Lung (tissue), 12 donors: ENCODE data around the gene ARHGAP42. TPM values are rescaled to one million over a fixed set of nuclear protein-coding genes. Genes with fewer than 3 reads are reported as not detected.

Source experiments
- ATAC-seq: fragments of 200-7000 bp; cut with Tn5 transposase; one replicate; pipeline ENCODE4 v1.9.1; 2020; ENCODE audit warnings: moderate number of reproducible peaks; ENCODE audit not compliant: insufficient read depth, low FRiP score
- DNase-seq, 3 donors: peaks; one replicate each; pipeline ENCODE4 v3.0.0-alpha.2; 2013 to 2017
- H3K27ac ChIP-seq, 2 donors: one replicate each; pipeline ENCODE4 v1.5.1; 2013; ENCODE audit warnings: mild to moderate bottlenecking in 2 of 2, moderate library complexity in 2 of 2, control low read depth in 1 of 2, inconsistent platforms in 1 of 2, low read depth in 1 of 2, low read length in 1 of 2
- H3K27me3 ChIP-seq, 3 donors: one replicate each; pipeline ENCODE4 v1.5.1; 2013; ENCODE audit warnings: low read length in 2 of 3; ENCODE audit not compliant: control insufficient read depth in 3 of 3, insufficient read depth in 3 of 3
- H3K36me3 ChIP-seq, 4 donors: one replicate each; pipeline ENCODE4 v1.5.1; 2013; ENCODE audit warnings: low read length in 4 of 4, mild to moderate bottlenecking in 1 of 4, moderate library complexity in 1 of 4; ENCODE audit not compliant: control insufficient read depth in 4 of 4, insufficient read depth in 4 of 4
- H3K4me1 ChIP-seq, 5 donors: one replicate each; pipeline ENCODE4 v1.5.1; 2013; ENCODE audit warnings: low read length in 5 of 5, mild to moderate bottlenecking in 2 of 5, moderate library complexity in 1 of 5; ENCODE audit not compliant: control insufficient read depth in 5 of 5, insufficient read depth in 5 of 5
- H3K4me3 ChIP-seq: one replicate; pipeline ENCODE4 v1.5.1; 2013; ENCODE audit warnings: mild to moderate bottlenecking, control low read depth, moderate library complexity
- H3K9ac ChIP-seq, 2 donors: one replicate each; pipeline ENCODE4 v1.5.1; 2013; ENCODE audit warnings: low read length in 2 of 2, control low read depth in 1 of 2; ENCODE audit not compliant: insufficient read depth in 1 of 2
- H3K9me3 ChIP-seq, 4 donors: one replicate each; pipeline ENCODE4 v1.5.1; 2013; ENCODE audit warnings: low read length in 3 of 4, mild to moderate bottlenecking in 1 of 4, moderate library complexity in 1 of 4; ENCODE audit not compliant: control insufficient read depth in 4 of 4, insufficient read depth in 3 of 4
- WGBS, 2 donors: extraction: QIAGEN DNeasy Blood & Tissue Kit; methylation state at CpG; one replicate each; pipeline ENCODE4 v1.1.7; 2013; 5-methylcytosine and 5-hydroxymethylcytosine counted together
- polyA plus RNA-seq, 2 donors: library from polyadenylated mRNA; stranded (reverse); fragments of 200-250 nt; gene quantifications; one replicate each; pipeline ENCODE4 v1.2.1, GENCODE V29; 2013
- total RNA-seq, 2 donors: library from RNA; depleted of rRNA in 1 of 2; stranded (reverse); fragments of >200 nt in 1 of 2; gene quantifications; one replicate each; pipeline ENCODE4 v1.2.1, GENCODE V29; 2014 to 2021
- TF ChIP-seq, protein P1 (sequence below): IDR thresholded peaks from 2 replicates; pipeline ENCODE4 v1.5.1; 2012; ENCODE audit warnings: mild to moderate bottlenecking; ENCODE audit errors: control extremely low read depth, extremely low read depth
- donor health status: control.
- donor health status: control.
- donor health status: Bipolar disorder and iron deficiency.
- donor health status: healthy.
- donor health status: DM: yes; HTN: yes; CAD: no.

ARHGAP42 gene
- total and polyA plus RNA-seq, 4 donors = 4.1 to 58.6 (median 10.3) TPM

DNA sequence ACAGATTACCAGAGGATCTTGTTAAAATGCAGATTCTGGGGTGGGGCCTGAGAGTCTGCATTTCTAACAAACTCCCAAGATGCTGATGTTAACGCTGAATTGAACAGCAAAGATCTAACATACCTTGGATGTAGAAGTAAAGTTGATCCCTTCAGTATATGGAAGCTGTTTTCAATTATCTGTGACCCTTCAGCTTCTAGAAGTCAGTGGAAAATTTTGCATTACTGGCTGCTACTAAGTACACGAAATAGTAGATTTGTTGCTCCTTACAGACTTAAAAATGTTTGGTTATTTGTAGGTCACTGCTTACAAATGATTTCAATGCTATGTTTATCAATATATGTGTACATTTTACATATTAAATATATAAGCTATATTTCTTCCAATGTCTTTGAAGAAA lies 107.4 kb downstream of the ARHGAP42 start:
- DNase-seq = no peak
- peaks cover 0 to 3% (median 0%) of the 10 kb centered on the region in 4 donors for H3K36me3 ChIP-seq

DNA sequence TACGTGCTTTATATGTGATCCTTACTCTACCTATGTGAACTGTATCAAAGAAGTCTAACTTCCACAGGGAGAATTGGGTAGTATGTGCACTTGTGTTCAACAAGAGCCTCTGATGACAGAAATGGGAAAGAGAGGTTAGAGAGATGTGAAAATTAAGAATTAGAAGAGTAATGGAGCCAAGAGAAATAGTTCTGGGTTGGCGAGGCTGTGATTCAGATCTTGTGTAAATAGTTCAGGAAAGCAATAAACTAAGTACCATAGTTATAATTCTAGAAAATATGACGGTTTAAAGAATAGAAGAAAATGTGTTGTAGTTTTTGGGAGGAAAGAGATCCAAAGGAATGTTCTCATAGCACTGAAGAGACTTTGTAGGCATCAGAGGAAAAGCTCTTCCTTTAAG lies 112.4 kb downstream of the ARHGAP42 start:
- no peak overlapping the region for H3K4me3 ChIP-seq
- peaks cover 0 to 3% (median 0%) of the 10 kb centered on the region in 4 donors for H3K36me3 ChIP-seq
- no peak overlapping the region for H3K27ac ChIP-seq
- TF ChIP-seq, protein P1, sequence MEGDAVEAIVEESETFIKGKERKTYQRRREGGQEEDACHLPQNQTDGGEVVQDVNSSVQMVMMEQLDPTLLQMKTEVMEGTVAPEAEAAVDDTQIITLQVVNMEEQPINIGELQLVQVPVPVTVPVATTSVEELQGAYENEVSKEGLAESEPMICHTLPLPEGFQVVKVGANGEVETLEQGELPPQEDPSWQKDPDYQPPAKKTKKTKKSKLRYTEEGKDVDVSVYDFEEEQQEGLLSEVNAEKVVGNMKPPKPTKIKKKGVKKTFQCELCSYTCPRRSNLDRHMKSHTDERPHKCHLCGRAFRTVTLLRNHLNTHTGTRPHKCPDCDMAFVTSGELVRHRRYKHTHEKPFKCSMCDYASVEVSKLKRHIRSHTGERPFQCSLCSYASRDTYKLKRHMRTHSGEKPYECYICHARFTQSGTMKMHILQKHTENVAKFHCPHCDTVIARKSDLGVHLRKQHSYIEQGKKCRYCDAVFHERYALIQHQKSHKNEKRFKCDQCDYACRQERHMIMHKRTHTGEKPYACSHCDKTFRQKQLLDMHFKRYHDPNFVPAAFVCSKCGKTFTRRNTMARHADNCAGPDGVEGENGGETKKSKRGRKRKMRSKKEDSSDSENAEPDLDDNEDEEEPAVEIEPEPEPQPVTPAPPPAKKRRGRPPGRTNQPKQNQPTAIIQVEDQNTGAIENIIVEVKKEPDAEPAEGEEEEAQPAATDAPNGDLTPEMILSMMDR = no peak
- DNase-seq = no peak
- peaks cover 0 to 5% (median 0%) of the 10 kb centered on the region in 5 donors for H3K4me1 ChIP-seq
- 83 to 87% methylated on average over 3 of the region's 3 CpGs for WGBS, 2 donors
- no peak for ATAC-seq
- H3K27me3 ChIP-seq = no peaks in the 10 kb centered on the region
- H3K9me3 ChIP-seq = no peaks in the 10 kb centered on the region
- no peak overlapping the region for H3K9ac ChIP-seq

More for the DNA sequence above, 107.4 kb downstream of the ARHGAP42 start:
- Histone ChIP-seq H3K27ac (no peak overlapping the region), H3K9me3 (no peaks in the 10 kb centered on the region), H3K9ac (no peak overlapping the region), H3K27me3 (no peaks in the 10 kb centered on the region), H3K4me1 (peaks cover 0 to 5% (median 0%) of the 10 kb centered on the region in 5 donors), H3K4me3 (no peak overlapping the region)
- WGBS, 2 donors = 86 to 87% methylated on average over 2 of the region's 2 CpGs
- TF ChIP-seq, protein P1 = no peak
- no peak for ATAC-seq

DNA sequence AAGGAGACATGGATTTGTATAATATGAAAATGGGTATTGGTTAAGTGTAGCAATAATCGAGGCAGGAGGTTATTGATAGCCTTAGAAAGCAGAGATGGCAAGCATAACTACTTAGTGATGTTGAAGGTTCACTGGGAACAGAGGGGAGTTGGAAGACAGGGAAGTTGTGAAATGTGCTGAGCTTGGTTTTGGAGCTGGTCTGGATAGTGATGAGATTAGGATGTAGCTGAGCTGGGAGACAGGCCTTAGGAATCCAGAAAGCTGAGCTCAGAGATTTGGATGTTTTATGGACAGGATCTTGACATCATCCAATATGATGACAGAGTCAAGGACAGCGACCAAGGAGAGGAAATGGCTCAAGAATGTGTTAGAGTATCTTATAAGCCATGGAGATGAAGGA lies 113.1 kb downstream of the ARHGAP42 start:
- DNase-seq (no peak), ATAC-seq (no peak)
- Histone ChIP-seq H3K27ac (no peak overlapping the region), H3K9me3 (no peaks in the 10 kb centered on the region), H3K4me1 (peaks cover 0 to 5% (median 0%) of the 10 kb centered on the region in 5 donors), H3K36me3 (peaks cover 0 to 3% (median 0%) of the 10 kb centered on the region in 4 donors), H3K27me3 (no peaks in the 10 kb centered on the region), H3K9ac (no peak overlapping the region), H3K4me3 (no peak overlapping the region)
- WGBS, 2 donors = 72 to 86% methylated on average over 2 of the region's 2 CpGs
- TF ChIP-seq, protein P1 = no peak
